Stomach smooth muscle (tissue), 2 donors: ENCODE data around the gene PTPRT.

Experiments used
- H3K27ac ChIP-seq: one replicate; pipeline ENCODE4 v1.7.0; 2013; ENCODE audit warnings: mild to moderate bottlenecking, low read length, inconsistent platforms
- H3K27me3 ChIP-seq, 2 donors: one replicate each; pipeline ENCODE4 v1.7.0; 2013; ENCODE audit warnings: low read length in 2 of 2; ENCODE audit not compliant: insufficient read depth in 2 of 2, control insufficient read depth in 1 of 2
- H3K36me3 ChIP-seq, 2 donors: one replicate each; pipeline ENCODE4 v1.7.0; 2013; ENCODE audit warnings: low read length in 2 of 2; ENCODE audit not compliant: control insufficient read depth in 2 of 2, insufficient read depth in 2 of 2
- H3K4me1 ChIP-seq: one replicate; pipeline ENCODE4 v1.7.0; 2013; ENCODE audit warnings: low read length; ENCODE audit not compliant: control insufficient read depth, insufficient read depth
- H3K4me3 ChIP-seq, 2 donors: one replicate each; pipeline ENCODE4 v1.7.0; 2013; ENCODE audit warnings: low read length in 2 of 2
- H3K9ac ChIP-seq, 2 donors: one replicate each; pipeline ENCODE4 v1.7.0; 2013; ENCODE audit warnings: low read length in 2 of 2, mild to moderate bottlenecking in 1 of 2
- H3K9me3 ChIP-seq, 2 donors: one replicate each; pipeline ENCODE4 v1.7.0; 2013; ENCODE audit warnings: low read length in 2 of 2; ENCODE audit not compliant: control insufficient read depth in 2 of 2
- donor health status: healthy.
- donor health status: Pancreatic carcinoma.

Gene PTPRT

GRCh38 chr20:43189554-43190331 is at the start of gene PTPRT:
Gene PTPRT, minus strand, starts transcription at chr20:43189906. Its CDS starts 173 bp downstream, at chr20:43189733.
- Histone ChIP-seq H3K4me3 (no peak within 1 kb of the TSS), H3K36me3 (no peaks in the 10 kb centered on the region), H3K9me3 (no peaks in the 10 kb centered on the region), H3K27ac (no peak within 1 kb of the TSS), H3K4me1 (peaks cover 5% of the 10 kb centered on the region), H3K9ac (no peak within 1 kb of the TSS), H3K27me3 (peaks cover 32 to 46% of the 10 kb centered on the region in 2 donors)

- Histone ChIP-seq H3K4me1 (no peaks in the 10 kb centered on the region), H3K27me3 (peaks cover 10 to 12% of the 10 kb centered on the region in 2 donors), H3K36me3 (no peaks in the 10 kb centered on the region), H3K9ac (no peak overlapping the region), H3K4me3 (no peak overlapping the region), H3K27ac (no peak overlapping the region), H3K9me3 (peaks cover 0 to 10% of the 10 kb centered on the region in 2 donors)
These were observed 49.1 kb upstream of the PTPRT start for GRCh38 chr20:43238833-43239232.

- H3K9ac ChIP-seq = no peak overlapping the region
- peaks cover 0 to 10% of the 10 kb centered on the region in 2 donors for H3K9me3 ChIP-seq
- H3K27me3 ChIP-seq = peaks cover 10 to 12% of the 10 kb centered on the region in 2 donors
- H3K4me1 ChIP-seq = no peaks in the 10 kb centered on the region
- no peak overlapping the region for H3K27ac ChIP-seq
- no peak overlapping the region for H3K4me3 ChIP-seq
- no peaks in the 10 kb centered on the region for H3K36me3 ChIP-seq
These were observed 48.6 kb upstream of the PTPRT start for GRCh38 chr20:43238266-43238665.

GRCh38 chr20:43237651-43238168 is 48.0 kb upstream of the PTPRT start:
- Histone ChIP-seq H3K27ac (no peak overlapping the region), H3K36me3 (no peaks in the 10 kb centered on the region), H3K9ac (no peak overlapping the region), H3K4me1 (no peaks in the 10 kb centered on the region), H3K9me3 (peaks cover 0 to 10% of the 10 kb centered on the region in 2 donors), H3K27me3 (peaks cover 10% of the 10 kb centered on the region in 2 donors), H3K4me3 (no peak overlapping the region)

DNA sequence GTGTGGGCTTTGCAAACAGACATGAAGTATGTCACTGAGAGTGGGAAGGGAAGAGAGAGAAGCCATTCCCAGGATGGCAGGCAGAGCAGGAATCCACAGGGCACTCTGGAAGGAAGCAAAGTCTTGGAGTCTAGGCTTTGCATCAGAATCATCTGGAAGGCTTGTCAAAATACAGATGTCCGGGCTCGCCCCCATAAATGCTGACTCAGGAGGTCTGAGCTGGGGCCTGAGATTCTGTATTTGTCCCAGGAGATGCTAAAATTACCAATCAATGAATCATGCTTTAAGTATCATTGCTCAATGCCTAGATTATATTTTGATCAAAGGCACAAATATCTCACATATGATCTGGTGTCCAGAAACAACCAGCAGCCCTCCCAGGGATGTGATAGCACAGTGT is 46.3 kb upstream of the PTPRT start:
- Histone ChIP-seq H3K4me1 (no peaks in the 10 kb centered on the region), H3K9me3 (peaks cover 0 to 10% of the 10 kb centered on the region in 2 donors), H3K9ac (no peak overlapping the region), H3K36me3 (no peaks in the 10 kb centered on the region), H3K27me3 (peaks cover 10% of the 10 kb centered on the region in 2 donors), H3K27ac (no peak overlapping the region), H3K4me3 (no peak overlapping the region)

- Histone ChIP-seq H3K9ac (no peak overlapping the region), H3K27ac (no peak overlapping the region), H3K27me3 (peaks cover 0 to 5% of the 10 kb centered on the region in 2 donors), H3K4me3 (no peak overlapping the region), H3K36me3 (no peaks in the 10 kb centered on the region), H3K9me3 (no peaks in the 10 kb centered on the region), H3K4me1 (no peaks in the 10 kb centered on the region)
These were observed 42.1 kb upstream of the PTPRT start for GRCh38 chr20:43231829-43232228.

- Histone ChIP-seq H3K27me3 (peaks cover 0 to 2% of the 10 kb centered on the region in 2 donors), H3K4me1 (no peaks in the 10 kb centered on the region), H3K36me3 (no peaks in the 10 kb centered on the region), H3K9ac (no peak overlapping the region), H3K27ac (no peak overlapping the region), H3K4me3 (no peak overlapping the region), H3K9me3 (no peaks in the 10 kb centered on the region)
These were observed 40.0 kb upstream of the PTPRT start for GRCh38 chr20:43229696-43230095.

DNA sequence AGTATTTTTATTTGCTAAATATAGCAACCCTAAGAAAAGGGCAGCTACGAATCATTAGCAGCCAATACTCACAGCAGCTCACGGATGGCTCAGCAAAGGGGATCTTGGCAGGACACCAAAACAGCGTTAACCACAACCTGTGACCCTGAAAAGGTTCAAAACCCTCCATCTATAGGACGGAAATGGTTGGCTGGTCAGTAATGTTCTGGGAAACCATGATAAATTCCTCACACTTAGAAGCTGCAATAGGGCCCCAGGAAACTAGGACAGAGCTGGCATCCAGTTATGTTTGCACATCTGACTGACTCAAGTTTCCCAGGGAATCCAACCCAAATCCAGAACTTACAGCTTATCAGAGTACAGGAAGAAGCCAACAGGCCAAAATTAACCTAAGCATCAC is 30.9 kb upstream of the PTPRT start:
- H3K9ac ChIP-seq = no peak overlapping the region
- no peaks in the 10 kb centered on the region for H3K4me1 ChIP-seq
- peaks cover 5 to 19% of the 10 kb centered on the region in 2 donors for H3K27me3 ChIP-seq
- no peak overlapping the region for H3K27ac ChIP-seq
- H3K36me3 ChIP-seq = no peaks in the 10 kb centered on the region
- no peaks in the 10 kb centered on the region for H3K9me3 ChIP-seq
- H3K4me3 ChIP-seq = no peak overlapping the region

DNA sequence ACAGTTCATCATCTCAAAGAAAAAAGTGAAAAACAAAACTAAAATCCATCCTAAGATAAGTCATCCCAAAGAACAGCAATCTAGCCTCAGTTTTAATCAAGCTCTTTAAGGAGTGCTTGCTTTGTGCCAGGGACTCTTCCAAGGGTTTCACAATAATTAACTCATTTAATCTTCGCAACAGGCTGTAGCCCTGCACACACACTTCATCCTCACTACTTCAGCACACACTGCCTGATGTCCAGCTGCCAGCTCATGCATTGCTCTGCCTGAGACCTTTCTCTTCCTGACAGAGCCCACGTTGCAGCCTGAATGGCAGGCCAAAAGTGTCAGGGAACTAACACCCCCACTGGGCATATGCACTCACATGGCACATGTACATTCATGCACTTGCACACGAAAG is 21.2 kb upstream of the PTPRT start:
- H3K27me3 ChIP-seq = peaks cover 0 to 4% of the 10 kb centered on the region in 2 donors
- no peak overlapping the region for H3K9ac ChIP-seq
- H3K4me3 ChIP-seq = no peak overlapping the region
- peaks cover 0 to 3% of the 10 kb centered on the region in 2 donors for H3K9me3 ChIP-seq
- H3K36me3 ChIP-seq = no peaks in the 10 kb centered on the region
- H3K27ac ChIP-seq = no peak overlapping the region
- no peaks in the 10 kb centered on the region for H3K4me1 ChIP-seq

GRCh38 chr20:43209831-43210230 is 20.1 kb upstream of the PTPRT start:
- H3K4me1 ChIP-seq = no peaks in the 10 kb centered on the region
- no peak overlapping the region for H3K27ac ChIP-seq
- H3K36me3 ChIP-seq = no peaks in the 10 kb centered on the region
- peaks cover 0 to 3% of the 10 kb centered on the region in 2 donors for H3K9me3 ChIP-seq
- H3K27me3 ChIP-seq = peaks cover 0 to 4% of the 10 kb centered on the region in 2 donors
- H3K4me3 ChIP-seq = no peak overlapping the region
- no peak overlapping the region for H3K9ac ChIP-seq

DNA sequence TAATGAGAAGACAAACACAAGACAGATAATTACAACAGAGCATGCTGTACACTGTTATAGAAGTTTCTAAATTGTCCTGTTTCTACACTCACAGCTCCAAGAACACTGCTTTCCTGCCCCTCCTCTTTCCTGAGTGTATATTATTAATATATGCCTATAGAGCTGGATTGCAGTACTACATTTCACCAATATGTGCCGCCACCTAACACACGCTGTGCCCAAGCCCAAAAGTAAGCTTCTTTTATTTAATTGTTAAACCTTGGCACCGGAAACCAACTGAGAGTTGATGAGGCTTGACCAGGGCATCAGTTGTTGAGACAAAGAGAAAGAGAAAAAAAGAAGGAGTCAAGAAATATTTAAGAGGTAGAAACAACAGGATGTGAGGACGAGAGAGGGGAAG is 16.0 kb upstream of the PTPRT start:
- H3K9me3 ChIP-seq = peaks cover 0 to 3% of the 10 kb centered on the region in 2 donors
- H3K4me3 ChIP-seq = no peak overlapping the region
- no peaks in the 10 kb centered on the region for H3K4me1 ChIP-seq

More for the DNA sequence above, 16.0 kb upstream of the PTPRT start:
- peaks cover 0 to 3% of the 10 kb centered on the region in 2 donors for H3K27me3 ChIP-seq
- no peak overlapping the region for H3K27ac ChIP-seq
- H3K36me3 ChIP-seq = no peaks in the 10 kb centered on the region
- no peak overlapping the region for H3K9ac ChIP-seq
